SK-N-SH (cell line): Measurements from ENCODE around the gene KCNAB1. TPM values are rescaled to one million over a fixed set of nuclear protein-coding genes. Genes with fewer than 3 reads are reported as not detected.
A peak's percentile ranks its signal among the peaks of the same experiment; 100 is the strongest.

ENCODE experiments used
- CTCF ChIA-PET: fragments of 300-600, 350-600 bp; formaldehyde crosslinking; extraction: SDS; loops from one replicate; lab custom pipeline; 2021; lab: Yijun Ruan, JAX
- POLR2A ChIA-PET: fragments of 350-600 bp; sonication (Branson Sonifier 250); formaldehyde crosslinking; extraction: SDS; loops from one replicate; lab custom pipeline; 2020; ENCODE audit warnings: antibody characterized with exemption, inconsistent platforms; lab: Yijun Ruan, JAX
- DNase-seq: peaks from one replicate; pipeline ENCODE4 v3.0.0; 2012
- H2AFZ ChIP-seq: fragments of 200-600 bp; sonication (generic); 2 replicates; pipeline ENCODE4 v1.8.1; 2016; ENCODE audit warnings: antibody characterized with exemption, mild to moderate bottlenecking, low read depth
- H3F3A ChIP-seq: fragments of 200-600 bp; sonication (generic); replicated peaks from 2 replicates; pipeline ENCODE3; 2016; ENCODE audit warnings: antibody characterized with exemption, mild to moderate bottlenecking; ENCODE audit not compliant: insufficient read depth
- H3K27ac ChIP-seq, 2 experiments: fragments of 200-500 bp in 1 of 2; fragments of 200-600 bp in 1 of 2; sonication (Bioruptor generic) in 1 of 2; sonication (generic), shearing (Covaris generic) in 1 of 2; 2 replicates each; pipeline versions ENCODE4 v1.5.1 to v1.6.1; 2014 to 2016; ENCODE audit warnings: low read depth in 2 of 2, inconsistent platforms in 1 of 2, low read length in 1 of 2, mild to moderate bottlenecking in 1 of 2, mixed read lengths in 1 of 2
- H3K27me3 ChIP-seq: fragments of 200-600 bp; sonication (generic), shearing (Covaris generic); 2 replicates; pipeline ENCODE4 v1.6.1; 2016; ENCODE audit warnings: mixed run types; ENCODE audit not compliant: insufficient read depth
- H3K36me3 ChIP-seq, 2 experiments: fragments of 200-500 bp in 1 of 2; fragments of 200-600 bp in 1 of 2; sonication (Bioruptor generic) in 1 of 2; sonication (generic) in 1 of 2; replicated peaks in 1 of 2; 2 replicates each; pipeline versions ENCODE3 to v1.5.1; 2014 to 2016; ENCODE audit warnings: low read length in 1 of 2, mild to moderate bottlenecking in 1 of 2; ENCODE audit not compliant: insufficient read depth in 2 of 2, control insufficient read depth in 1 of 2
- H3K4me1 ChIP-seq, 2 experiments: fragments of 200-500 bp in 1 of 2; fragments of 200-600 bp in 1 of 2; sonication (Bioruptor generic) in 1 of 2; sonication (generic), shearing (Covaris generic) in 1 of 2; 2 replicates each; pipeline versions ENCODE4 v1.5.1 to v1.6.1; 2014 to 2016; ENCODE audit warnings: low read depth in 1 of 2, low read length in 1 of 2, mixed run types in 1 of 2; ENCODE audit not compliant: insufficient read depth in 2 of 2, control insufficient read depth in 1 of 2
- H3K4me2 ChIP-seq: fragments of 200-600 bp; sonication (generic), shearing (Covaris generic); 2 replicates; pipeline ENCODE4 v1.6.1; 2017; ENCODE audit warnings: mixed run types
- H3K4me3 ChIP-seq, 2 experiments: fragments of 200-500 bp in 1 of 2; fragments of 200-600 bp in 1 of 2; sonication (Bioruptor generic) in 1 of 2; sonication (generic), shearing (Covaris generic) in 1 of 2; 2 replicates each; pipeline versions ENCODE4 v1.5.1 to v1.8.1; 2014 to 2016; ENCODE audit warnings: low read depth in 2 of 2, inconsistent platforms in 1 of 2, low read length in 1 of 2, mild to moderate bottlenecking in 1 of 2, mixed read lengths in 1 of 2, moderate library complexity in 1 of 2
- H3K79me2 ChIP-seq: fragments of 200-600 bp; sonication (generic); 2 replicates; pipeline ENCODE4 v1.8.1; 2017; ENCODE audit warnings: mild to moderate bottlenecking; ENCODE audit not compliant: insufficient read depth
- H3K9ac ChIP-seq: fragments of 200-600 bp; sonication (generic); 2 replicates; pipeline ENCODE4 v1.6.1; 2017; ENCODE audit warnings: mixed run types
- H3K9me2 ChIP-seq: fragments of 200-600 bp; sonication (generic); 2 replicates; pipeline ENCODE4 v1.6.1; 2017; ENCODE audit warnings: mixed run types
- H3K9me3 ChIP-seq: fragments of 200-600 bp; sonication (generic); 2 replicates; pipeline ENCODE4 v1.6.1; 2017; ENCODE audit warnings: mixed run types, mild to moderate bottlenecking, moderate library complexity
- H4K20me1 ChIP-seq: fragments of 200-600 bp; sonication (generic); 2 replicates; pipeline ENCODE4 v1.6.1; 2017; ENCODE audit warnings: mild to moderate bottlenecking, mixed run types; ENCODE audit not compliant: insufficient read depth
- CHD2 ChIP-seq: fragments of 150-350 bp; IDR thresholded peaks from 2 replicates; pipeline ENCODE4 v1.6.1; 2018; ENCODE audit warnings: low read length; ENCODE audit not compliant: partially characterized antibody
- CTCF ChIP-seq: fragments of 200-600 bp; sonication (generic); IDR thresholded peaks from 2 replicates; pipeline ENCODE4 v1.6.1; 2017; ENCODE audit warnings: antibody characterized with exemption, mild to moderate bottlenecking, moderate library complexity
- EZH2phosphoT487 ChIP-seq: fragments of 200-600 bp; sonication (generic); IDR thresholded peaks from 2 replicates; pipeline ENCODE4 v1.6.1; 2017; ENCODE audit warnings: low read depth, mixed run types, mild to moderate bottlenecking, antibody characterized with exemption, moderate library complexity, borderline replicate concordance
- FOSL2 ChIP-seq: IDR thresholded peaks from 2 replicates; pipeline ENCODE4 v1.4.0; 2012; ENCODE audit warnings: low read depth, mild to moderate bottlenecking, moderate library complexity, borderline replicate concordance
- GATA2 ChIP-seq: sonication (generic); formaldehyde crosslinking; IDR thresholded peaks from 2 replicates; pipeline ENCODE4 v1.5.0; 2020; ENCODE audit warnings: mild to moderate bottlenecking, missing genetic modification reagents
- MXI1 ChIP-seq: IDR thresholded peaks from 2 replicates; pipeline ENCODE4 v1.6.1; 2012; ENCODE audit warnings: mild to moderate bottlenecking, low read depth, low read length, improper control_type of control experiment
- RCOR1 ChIP-seq: fragments of 150-350 bp; IDR thresholded peaks from 2 replicates; pipeline ENCODE4 v1.6.1; 2017; ENCODE audit warnings: antibody characterized with exemption, low read length
- REST ChIP-seq: IDR thresholded peaks from 2 replicates; pipeline ENCODE4 v1.6.1; 2012; ENCODE audit warnings: mild to moderate bottlenecking, low read depth, low read length, moderate library complexity
- TEAD4 ChIP-seq: IDR thresholded peaks from 2 replicates; pipeline ENCODE4 v1.4.0; 2012; ENCODE audit warnings: mild to moderate bottlenecking, borderline replicate concordance; ENCODE audit not compliant: insufficient read depth
- USF1 ChIP-seq: IDR thresholded peaks from 2 replicates; pipeline ENCODE4 v1.4.0; 2012; ENCODE audit warnings: low read depth, borderline replicate concordance
- polyA plus RNA-seq, 3 experiments: library from polyadenylated mRNA; depleted of rRNA; stranded (reverse); fragments of >200 nt; gene quantifications; 2 replicates each; pipeline ENCODE4 v1.2.3, GENCODE V29; 2012

The KCNAB1 gene
- polyA plus RNA-seq, 1 of the 3 experiments (the other 2 are of a cell fraction): 82.1 TPM

- TF ChIP-seq FOSL2: no peak
- no peak for TF ChIP-seq CTCF
- TF ChIP-seq REST: no peak
- peak; percentile 100 for TF ChIP-seq USF1
These were observed 434.7 kb downstream of the KCNAB1 start, which contains the start of gene SSR3 (continued) for GRCh38 chr3:156554842-156555687.

GRCh38 chr3:156558389-156558788 lies 438.0 kb downstream of the KCNAB1 start:
- Histone ChIP-seq H3K4me2 (no peak overlapping the region), H3K27ac (peak overlapping the region in 1 of 2 experiments; percentile 84; a peak in 2 of 4 replicates), H3K9ac (no peak overlapping the region), H3K9me3 (no peaks in the 10 kb centered on the region), H3F3A (peaks cover 5% of the 10 kb centered on the region), H3K36me3 (peaks cover 0 to 3% of the 10 kb centered on the region in 2 experiments), H3K4me1 (peaks cover 0 to 25% of the 10 kb centered on the region in 2 experiments; a peak in 2 of 4 replicates), H3K9me2 (no peaks in the 10 kb centered on the region), H3K4me3 (no peak overlapping the region), H4K20me1 (no peaks in the 10 kb centered on the region), H3K79me2 (peaks cover 16% of the 10 kb centered on the region), H2AFZ (no peak overlapping the region), H3K27me3 (no peaks in the 10 kb centered on the region)
- DNase-seq: peak; percentile 16
- ChIA-PET CTCF (interaction anchor here (0.9 to 1.8 kb wide), 3 partner anchors 115 to 579 kb away, joined by 3 to 5 read pairs (median 5); no protein-coding TSS in a partner anchor), POLR2A (no interaction called here)
- TF ChIP-seq TEAD4 (no peak), RCOR1 (peak; percentile 65), CHD2 (peak; percentile 27), MXI1 (0 out of 2 replicates have a peak, but pooled peaks have one; percentile 14), EZH2phosphoT487 (no peak), REST (no peak), GATA2 (peak; percentile 69)
